GM12878 (cell line): Measurements from ENCODE around the gene MAP2K4. TPM values are rescaled to one million over a fixed set of nuclear protein-coding genes. Genes with fewer than 3 reads are reported as not detected.

ENCODE experiments used
- BHLHE40 ChIP-seq, 2 experiments: fragments of 450-650 bp in 1 of 2; IDR thresholded peaks; 2 replicates each; pipeline ENCODE4 v1.6.1; 2011 to 2017; ENCODE audit warnings: low read depth in 2 of 2, borderline replicate concordance in 1 of 2, improper control_type of control experiment in 1 of 2, low read length in 1 of 2, mild to moderate bottlenecking in 1 of 2
- CEBPZ ChIP-seq: fragments of 150-350 bp; IDR thresholded peaks from 2 replicates; pipeline ENCODE4 v1.6.1; 2016; ENCODE audit warnings: low read depth, low read length
- CTCF ChIP-seq, 3 experiments: IDR thresholded peaks in 2 of 3; conservative IDR thresholded peaks in 1 of 3; 2 replicates each; pipeline ENCODE4 v1.5.1; 2011; ENCODE audit warnings: low read depth in 3 of 3, low read length in 3 of 3, mild to moderate bottlenecking in 3 of 3, control low read depth in 2 of 3, moderate library complexity in 2 of 3, inconsistent platforms in 1 of 3, mixed read lengths in 1 of 3; ENCODE audit not compliant: control insufficient read depth in 2 of 3, insufficient read depth in 1 of 3; ENCODE audit errors: extremely low read depth in 1 of 3
- EP300 ChIP-seq, 2 experiments: fragments of 150-350 bp in 1 of 2; IDR thresholded peaks; 2 replicates each; pipeline ENCODE4 v1.6.1; 2011 to 2012; ENCODE audit warnings: low read depth in 2 of 2, low read length in 2 of 2, borderline replicate concordance in 1 of 2, improper control_type of control experiment in 1 of 2, inconsistent platforms in 1 of 2; ENCODE audit not compliant: control insufficient read depth in 1 of 2
- HCFC1 ChIP-seq: fragments of 150-350 bp; IDR thresholded peaks from 2 replicates; pipeline ENCODE4 v1.6.1; 2014; ENCODE audit warnings: low read length
- HDAC2 ChIP-seq: fragments of 200-600 bp; sonication (generic); IDR thresholded peaks from 2 replicates; pipeline ENCODE4 v1.6.1; 2017
- IKZF2 ChIP-seq, 2 experiments: fragments of 450-650 bp; IDR thresholded peaks; 2 replicates each; pipeline ENCODE4 v1.6.1; 2017; ENCODE audit warnings: mild to moderate bottlenecking in 2 of 2, moderate library complexity in 2 of 2
- JUND ChIP-seq: IDR thresholded peaks from 2 replicates; pipeline ENCODE4 v1.6.1; 2012; ENCODE audit warnings: low read depth, mild to moderate bottlenecking, low read length, improper control_type of control experiment, moderate library complexity
- NFXL1 ChIP-seq: fragments of 450-650 bp; IDR thresholded peaks from 2 replicates; pipeline ENCODE4 v1.6.1; 2017; ENCODE audit warnings: antibody characterized with exemption, mild to moderate bottlenecking, borderline replicate concordance
- RFX5 ChIP-seq: IDR thresholded peaks from 2 replicates; pipeline ENCODE4 v1.6.1; 2011; ENCODE audit warnings: low read depth, low read length, improper control_type of control experiment
- TBL1XR1 ChIP-seq: IDR thresholded peaks from 2 replicates; pipeline ENCODE4 v1.6.1; 2012; ENCODE audit warnings: low read depth, low read length, improper control_type of control experiment
- ZNF384 ChIP-seq: IDR thresholded peaks from 2 replicates; pipeline ENCODE4 v1.6.1; 2012; ENCODE audit warnings: low read depth, mild to moderate bottlenecking, low read length, improper control_type of control experiment, borderline replicate concordance
- polyA plus RNA-seq, 11 experiments: library from polyadenylated mRNA; depleted of rRNA in 4 of 11; unstranded in 6 of 11; stranded (reverse) in 5 of 11; fragments of >200 nt; fragmentation: Nextera tagmentation in 4 of 11; fragmentation: Illumina TruSeq in 1 of 11; extraction: Ambion mirVana in 4 of 11; extraction: Trizol in 1 of 11; gene quantifications; 1 replicate in 1 of 11; 2 replicates in 10 of 11; pipeline versions ENCODE4 v1.2.1 to v1.2.3, GENCODE V29; 2011 to 2016; ENCODE audit warnings: inconsistent platforms in 2 of 11, missing spikeins in 2 of 11, low read depth in 1 of 11
- total RNA-seq, 4 experiments: library from RNA; depleted of rRNA in 3 of 4; stranded (reverse); fragments of >200 nt in 3 of 4; fragmentation: Illumina TruSeq in 1 of 4; extraction: Trizol in 1 of 4; gene quantifications; 2 replicates each; pipeline versions ENCODE4 v1.2.1 to v1.2.3, GENCODE V29; 2013 to 2021

MAP2K4 gene
- total and polyA plus RNA-seq, 10 of the 15 experiments (the other 5 are each of a cell fraction or from before 2014, with no cell fraction given), result 5.4 to 34.1 (median 25.5) TPM

DNA sequence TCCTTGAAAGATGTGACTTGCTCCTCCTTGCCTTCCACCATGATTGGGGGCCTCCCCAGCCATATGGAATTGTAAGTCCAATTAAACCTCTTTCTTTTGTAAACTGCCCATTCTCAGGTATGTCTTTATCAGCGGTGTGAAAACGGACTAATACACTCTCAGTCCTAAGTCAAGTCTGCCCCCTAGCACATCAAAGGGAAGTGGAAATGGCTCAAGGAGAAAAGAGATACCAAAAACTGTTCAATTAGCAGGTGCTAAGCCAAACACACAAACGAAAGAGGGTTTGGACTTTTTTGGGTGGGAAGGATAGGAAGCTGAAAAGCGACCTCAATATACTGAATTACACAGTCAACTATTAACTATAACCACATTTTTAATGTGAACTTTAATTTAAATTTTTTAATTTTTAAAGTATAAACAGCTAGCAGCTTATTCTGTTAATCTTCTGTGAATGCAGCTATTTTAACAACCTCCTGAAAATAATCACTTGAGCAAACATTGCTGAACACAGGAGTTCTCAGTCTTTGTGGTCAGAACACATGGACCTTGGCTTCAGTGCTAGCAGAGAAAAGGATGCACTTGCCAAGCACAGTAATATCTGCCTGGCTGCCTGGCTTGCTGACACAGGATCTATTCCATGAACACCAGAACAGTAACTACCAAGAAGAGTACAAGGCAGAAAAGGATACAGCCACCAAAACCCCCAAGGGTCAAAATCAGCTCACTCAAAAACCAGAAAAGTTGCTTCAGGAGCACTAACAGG, 34.3 kb upstream of the MAP2K4 start (continued):
- TF ChIP-seq CTCF (IDR thresholded peaks at IDR 0.05 in 2 of 3, conservative IDR thresholded peaks at IDR 0.05 in 1 of 3; ENCODE audit: control insufficient read depth in 2 of 3, extremely low read depth in 1 of 3, insufficient read depth in 1 of 3, low read depth in 3 of 3, low read length in 3 of 3), result no peak
- no peak for TF ChIP-seq HDAC2
- no peak for TF ChIP-seq EP300 (IDR thresholded peaks at IDR 0.05; ENCODE audit: borderline replicate concordance in 1 of 2, control insufficient read depth in 1 of 2, low read depth in 2 of 2, low read length in 2 of 2)
- no peak for TF ChIP-seq CEBPZ
- no peak for TF ChIP-seq JUND
- no peak for TF ChIP-seq IKZF2 (IDR thresholded peaks at IDR 0.05)
- TF ChIP-seq HCFC1, result no peak
- no peak for TF ChIP-seq TBL1XR1
- no peak for TF ChIP-seq ZNF384
- no peak for TF ChIP-seq NFXL1
- no peak for TF ChIP-seq BHLHE40 (IDR thresholded peaks at IDR 0.05; ENCODE audit: borderline replicate concordance in 1 of 2, low read depth in 2 of 2, low read length in 1 of 2)
- no peak for TF ChIP-seq RFX5
